Loucy (cell line): ENCODE results near the gene PCDHGB5.

Experiments used
- EZH2phosphoT487 ChIP-seq: fragments of 200-600 bp; IDR thresholded peaks from 2 replicates; pipeline ENCODE4 v1.6.1; 2018; ENCODE audit warnings: antibody characterized with exemption, mild to moderate bottlenecking, moderate library complexity, borderline replicate concordance
- TF ChIP-seq, protein P1 (sequence below): fragments of 200-600 bp; sonication (generic); conservative IDR thresholded peaks from 2 replicates; pipeline ENCODE4 v1.5.1; 2014; ENCODE audit warnings: mild to moderate bottlenecking, antibody characterized with exemption, low read length

DNA sequence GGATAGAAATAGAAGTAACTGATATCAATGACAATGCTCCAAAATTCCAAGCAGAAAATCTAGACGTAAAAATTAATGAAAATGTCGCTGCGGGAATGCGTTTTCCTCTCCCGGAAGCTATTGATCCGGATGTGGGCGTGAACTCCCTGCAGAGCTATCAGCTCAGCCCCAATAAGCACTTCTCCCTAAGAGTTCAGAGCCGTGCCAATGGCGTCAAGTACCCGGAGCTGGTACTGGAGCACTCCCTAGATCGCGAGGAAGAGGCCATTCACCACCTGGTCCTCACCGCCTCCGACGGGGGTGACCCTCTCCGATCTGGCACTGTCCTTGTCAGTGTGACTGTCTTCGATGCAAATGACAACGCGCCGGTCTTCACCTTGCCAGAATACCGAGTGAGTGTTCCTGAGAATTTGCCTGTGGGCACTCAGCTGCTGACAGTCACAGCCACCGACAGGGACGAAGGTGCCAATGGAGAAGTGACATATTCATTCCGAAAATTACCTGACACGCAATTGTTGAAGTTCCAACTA is 15.9 kb downstream of the PCDHGB5 start:
- TF ChIP-seq, protein P1, sequence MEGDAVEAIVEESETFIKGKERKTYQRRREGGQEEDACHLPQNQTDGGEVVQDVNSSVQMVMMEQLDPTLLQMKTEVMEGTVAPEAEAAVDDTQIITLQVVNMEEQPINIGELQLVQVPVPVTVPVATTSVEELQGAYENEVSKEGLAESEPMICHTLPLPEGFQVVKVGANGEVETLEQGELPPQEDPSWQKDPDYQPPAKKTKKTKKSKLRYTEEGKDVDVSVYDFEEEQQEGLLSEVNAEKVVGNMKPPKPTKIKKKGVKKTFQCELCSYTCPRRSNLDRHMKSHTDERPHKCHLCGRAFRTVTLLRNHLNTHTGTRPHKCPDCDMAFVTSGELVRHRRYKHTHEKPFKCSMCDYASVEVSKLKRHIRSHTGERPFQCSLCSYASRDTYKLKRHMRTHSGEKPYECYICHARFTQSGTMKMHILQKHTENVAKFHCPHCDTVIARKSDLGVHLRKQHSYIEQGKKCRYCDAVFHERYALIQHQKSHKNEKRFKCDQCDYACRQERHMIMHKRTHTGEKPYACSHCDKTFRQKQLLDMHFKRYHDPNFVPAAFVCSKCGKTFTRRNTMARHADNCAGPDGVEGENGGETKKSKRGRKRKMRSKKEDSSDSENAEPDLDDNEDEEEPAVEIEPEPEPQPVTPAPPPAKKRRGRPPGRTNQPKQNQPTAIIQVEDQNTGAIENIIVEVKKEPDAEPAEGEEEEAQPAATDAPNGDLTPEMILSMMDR: no peak
- TF ChIP-seq EZH2phosphoT487: no peak
